ENCODE results near the gene RBM12.

GRCh38 chr20:35669681-35670080 is 5.0 kb upstream of the RBM12 start:
- TF ChIP-seq CTCF (IDR thresholded peaks at IDR 0.05) = no peak
- no peak for TF ChIP-seq POLR2A (IDR thresholded peaks at IDR 0.05)
- no peak for TF ChIP-seq EP300 (IDR thresholded peaks at IDR 0.05)
